ENCODE results near the gene TPCN1.

GRCh38 chr12:113317122-113317521 is 95.9 kb downstream of the TPCN1 start:
- no peak for TF ChIP-seq POLR2AphosphoS5 (IDR thresholded peaks at IDR 0.05; ENCODE audit: borderline replicate concordance, low read depth, low read length)
- TF ChIP-seq EZH2 (IDR thresholded peaks at IDR 0.05): no peak
